K562 (cell line): Measurements from ENCODE around the gene ASIC3. TPM values are rescaled to one million over a fixed set of nuclear protein-coding genes. Genes with fewer than 3 reads are reported as not detected.

ENCODE experiments used
- GABPB2 ChIP-seq: fragments of 250-450 bp; sonication (Bioruptor Pico); conservative IDR thresholded peaks from 2 replicates; pipeline ENCODE4 v1.5.1; 2021; ENCODE audit warnings: mild to moderate bottlenecking
- HCFC1 ChIP-seq: IDR thresholded peaks from 2 replicates; pipeline ENCODE4 v1.6.1; 2012; ENCODE audit warnings: low read depth, low read length, improper control_type of control experiment
- HLTF ChIP-seq: fragments of 450-650 bp; IDR thresholded peaks from 2 replicates; pipeline ENCODE4 v1.6.1; 2016
- KLF10 ChIP-seq: fragments of 250-450 bp; sonication (Bioruptor Pico); IDR thresholded peaks from 2 replicates; pipeline ENCODE4 v1.6.1; 2021; ENCODE audit warnings: matching md5 sums
- SMARCA5 ChIP-seq: fragments of 450-650 bp; IDR thresholded peaks from 2 replicates; pipeline ENCODE4 v1.6.1; 2016
- ZNF121 ChIP-seq: sonication (generic); formaldehyde crosslinking; conservative IDR thresholded peaks from 2 replicates; pipeline ENCODE4 v1.8.0; 2022; ENCODE audit warnings: missing genetic modification reagents
- ZNF197 ChIP-seq: fragments of 200-800 bp; sonication (Bioruptor generic); IDR thresholded peaks from 2 replicates; pipeline ENCODE4 v1.6.1; 2016; ENCODE audit warnings: low read depth, missing genetic modification characterization, missing compliant biosample characterization
- ZNF282 ChIP-seq: sonication (generic); formaldehyde crosslinking; IDR thresholded peaks from 2 replicates; pipeline ENCODE4 v1.8.1; 2023; ENCODE audit warnings: missing genetic modification reagents
- ZNF449 ChIP-seq: fragments of 250-450 bp; sonication (Bioruptor Pico); IDR thresholded peaks from 2 replicates; pipeline ENCODE4 v1.8.0; 2022; ENCODE audit warnings: moderate library complexity, mild to moderate bottlenecking, inconsistent platforms
- polyA plus RNA-seq, 8 experiments: library from polyadenylated mRNA; depleted of rRNA in 4 of 8; stranded (reverse) in 5 of 8; unstranded in 3 of 8; fragments of >200 nt; fragmentation: Nextera tagmentation in 2 of 8; fragmentation: Illumina TruSeq in 1 of 8; extraction: Ambion mirVana in 2 of 8; extraction: Trizol in 1 of 8; gene quantifications; 2 replicates each; pipeline versions ENCODE4 v1.2.1 to v1.2.3, GENCODE V29; 2011 to 2014; ENCODE audit warnings: inconsistent platforms in 1 of 8, missing spikeins in 1 of 8
- total RNA-seq, 7 experiments: library from RNA; depleted of rRNA in 6 of 7; stranded (reverse); fragments of >200 nt in 6 of 7; fragmentation: Illumina TruSeq in 2 of 7; extraction: Trizol in 2 of 7; gene quantifications; 2 replicates each; pipeline versions ENCODE4 v1.2.1 to v1.2.3, GENCODE V29; 2011 to 2021; ENCODE audit warnings: low replicate concordance in 1 of 7
- TF ChIP-seq, protein P1 (sequence below): fragments of 450-650 bp; IDR thresholded peaks from 2 replicates; pipeline ENCODE4 v1.6.1; 2016; ENCODE audit warnings: borderline replicate concordance

ASIC3 gene
- total and polyA plus RNA-seq, 9 of the 15 experiments (the other 6 are each of a cell fraction or from before 2014, with no cell fraction given) = 0.11 to 5.0 (median 0.87) TPM

- TF ChIP-seq ZNF449 (CRISPR knock-in tag) (no peak), ZNF282 (CRISPR knock-in tag) (no peak), GABPB2 (CRISPR knock-in tag) (no peak), KLF10 (CRISPR knock-in tag) (no peak), SMARCA5 (peak; percentile 14; the same call in 1 of the 2 replicates), ZNF121 (CRISPR knock-in tag) (no peak), HCFC1 (no peak), HLTF (0 out of 2 replicates have a peak, but pooled peaks have one; percentile 13), ZNF197 (no peak; the same call in 1 of the 2 replicates)
- TF ChIP-seq, protein P1, sequence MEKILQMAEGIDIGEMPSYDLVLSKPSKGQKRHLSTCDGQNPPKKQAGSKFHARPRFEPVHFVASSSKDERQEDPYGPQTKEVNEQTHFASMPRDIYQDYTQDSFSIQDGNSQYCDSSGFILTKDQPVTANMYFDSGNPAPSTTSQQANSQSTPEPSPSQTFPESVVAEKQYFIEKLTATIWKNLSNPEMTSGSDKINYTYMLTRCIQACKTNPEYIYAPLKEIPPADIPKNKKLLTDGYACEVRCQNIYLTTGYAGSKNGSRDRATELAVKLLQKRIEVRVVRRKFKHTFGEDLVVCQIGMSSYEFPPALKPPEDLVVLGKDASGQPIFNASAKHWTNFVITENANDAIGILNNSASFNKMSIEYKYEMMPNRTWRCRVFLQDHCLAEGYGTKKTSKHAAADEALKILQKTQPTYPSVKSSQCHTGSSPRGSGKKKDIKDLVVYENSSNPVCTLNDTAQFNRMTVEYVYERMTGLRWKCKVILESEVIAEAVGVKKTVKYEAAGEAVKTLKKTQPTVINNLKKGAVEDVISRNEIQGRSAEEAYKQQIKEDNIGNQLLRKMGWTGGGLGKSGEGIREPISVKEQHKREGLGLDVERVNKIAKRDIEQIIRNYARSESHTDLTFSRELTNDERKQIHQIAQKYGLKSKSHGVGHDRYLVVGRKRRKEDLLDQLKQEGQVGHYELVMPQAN = peak; percentile 50; the same call in 1 of the 2 replicates
Observed at GRCh38 chr7:151012031-151012692, 36.2 kb upstream of the ASIC3 start (continued).
